Measurements from ENCODE around the gene RELA. TPM values are rescaled to one million over a fixed set of nuclear protein-coding genes. Genes with fewer than 3 reads are reported as not detected.

RELA gene
- total and polyA plus RNA-seq, 10 of the 15 experiments (the other 5 are each of a cell fraction or from before 2014, with no cell fraction given): 5.1 to 56.4 (median 34.2) TPM

- in situ Hi-C loops (cut with MboI): no loop called here
- H3K4me1 ChIP-seq (ENCODE audit: control insufficient read depth, insufficient read depth, low read length): no peaks in the 10 kb centered on the region
- no peak for FAIRE-seq
Observed at GRCh38 chr11:65699306-65699705, 36.6 kb upstream of the RELA start.

More at GRCh38 chr11:65699306-65699705, 36.6 kb upstream of the RELA start:
- H3K27ac ChIP-seq (ENCODE audit: control insufficient read depth, insufficient read depth): no peak overlapping the region
- ChIA-PET SMC1A (ENCODE audit: uncharacterized antibody, unreplicated experiment) (no interaction called here), POLR2A (no interaction called here), RAD21 (ENCODE audit: unreplicated experiment) (no interaction called here), CTCF (interaction anchor here (0.6 kb wide), 1 partner anchor 24 kb away, joined by 3 read pairs; no protein-coding TSS in a partner anchor)
- ATAC-seq (no peak), DNase-seq (ENCODE audit: low read depth, low spot score) (no peak)
- no peak overlapping the region for H3K9ac ChIP-seq (ENCODE audit: control insufficient read depth, insufficient read depth, low read length)
- intact Hi-C loops (cut with micrococcal nuclease; ENCODE audit: unreplicated experiment): no loop called here
- 52% methylated on average over 7 of the region's 7 CpGs for WGBS (ENCODE audit: insufficient coverage, insufficient replicate concordance, low lambda C conversion rate, missing lambda C conversion rate)
- TF ChIP-seq RELA (IDR thresholded peaks at IDR 0.05; ENCODE audit: borderline replicate concordance, partially characterized antibody) (no peak), E4F1 (IDR thresholded peaks at IDR 0.05; ENCODE audit: borderline replicate concordance, partially characterized antibody) (no peak), EGR1 (IDR thresholded peaks at IDR 0.05; ENCODE audit: borderline replicate concordance in 1 of 2, low read depth in 2 of 2, low read length in 2 of 2) (no peak), HSF1 (IDR thresholded peaks at IDR 0.05; ENCODE audit: low read depth, low read length) (no peak), TCF3 (IDR thresholded peaks at IDR 0.05; ENCODE audit: borderline replicate concordance, insufficient read depth, low read depth, low read length) (no peak), REST (IDR thresholded peaks at IDR 0.05; ENCODE audit: low read depth, low read length) (no peak), SP1 (IDR thresholded peaks at IDR 0.05; ENCODE audit: low read depth, low read length) (no peak), NKRF (conservative IDR thresholded peaks at IDR 0.05) (no peak), BCLAF1 (IDR thresholded peaks at IDR 0.05) (no peak)
- H3K79me2 ChIP-seq (ENCODE audit: control insufficient read depth, insufficient read depth, low read length): no peaks in the 10 kb centered on the region
- no peak overlapping the region for H3K4me2 ChIP-seq (ENCODE audit: control insufficient read depth, insufficient read depth)
- H4K20me1 ChIP-seq (ENCODE audit: control insufficient read depth, insufficient read depth): no peaks in the 10 kb centered on the region
- H3K4me3 ChIP-seq: no peak overlapping the region
- no peaks in the 10 kb centered on the region for H3K9me3 ChIP-seq (replicated peaks; ENCODE audit: control insufficient read depth, insufficient read depth, low read length)
- H2AFZ ChIP-seq (ENCODE audit: control insufficient read depth, low read depth, low read length): no peak overlapping the region
- no TSS peak for BruUV-seq (replicated peaks)
- no peaks in the 10 kb centered on the region for H3K36me3 ChIP-seq (ENCODE audit: control insufficient read depth in 2 of 2, insufficient read depth in 2 of 2, low read length in 1 of 2)
- no peaks in the 10 kb centered on the region for H3K27me3 ChIP-seq (replicated peaks in 1 of 2; ENCODE audit: control insufficient read depth in 2 of 2, insufficient read depth in 2 of 2, low read length in 1 of 2)
